GM12878 (cell line): ENCODE data around the gene HTRA2. TPM values are rescaled to one million over a fixed set of nuclear protein-coding genes. Genes with fewer than 3 reads are reported as not detected.

Experiments
- ATAC-seq: fragments of 200-7000 bp; cut with Tn5 transposase; 3 replicates; pipeline ENCODE4 v1.9.1; 2020; ENCODE audit warnings: mild to moderate bottlenecking, moderate library complexity
- BruUV-seq: library from RNA; stranded (reverse); fragments of 400-500 nt; replicated peaks from 2 replicates; lab custom pipeline; 2021; lab: Mats Ljungman, UMichigan
- CTCF ChIA-PET: fragments of 300-600 bp; sonication (Branson Sonifier 250); formaldehyde crosslinking; extraction: SDS; loops from one replicate; lab custom pipeline; 2021; ENCODE audit warnings: inconsistent platforms; lab: Yijun Ruan, JAX
- POLR2A ChIA-PET: fragments of 350-600 bp; formaldehyde crosslinking; extraction: SDS; loops from one replicate; lab custom pipeline; 2021; ENCODE audit warnings: inconsistent platforms; lab: Charles Lee
- RAD21 ChIA-PET: fragments of 300-600 bp; sonication (Branson Sonifier 250); formaldehyde crosslinking; loops from one replicate; lab custom pipeline; 2023; ENCODE audit warnings: antibody characterized with exemption; ENCODE audit not compliant: unreplicated experiment; lab: Charles Lee
- SMC1A ChIA-PET: fragments of 300-600 bp; sonication (Branson Sonifier 250); formaldehyde crosslinking; loops from one replicate; lab custom pipeline; 2023; ENCODE audit not compliant: unreplicated experiment, uncharacterized antibody; lab: Charles Lee
- DNase-seq: peaks from one replicate; pipeline ENCODE4 v3.0.0-alpha.2; 2011; ENCODE audit warnings: low read depth, low spot score
- FAIRE-seq: peaks from 3 replicates; lab custom pipeline; 2011; peaks lifted over from hg19 to GRCh38; lab: Jason Lieb, UNC
- H2AFZ ChIP-seq: 2 replicates; pipeline ENCODE4 v1.6.0; 2011; ENCODE audit warnings: low read depth, low read length, control low read depth; ENCODE audit not compliant: control insufficient read depth
- H3K27ac ChIP-seq: 2 replicates; pipeline ENCODE4 v1.5.1; 2011; ENCODE audit warnings: control low read depth; ENCODE audit not compliant: control insufficient read depth, insufficient read depth
- H3K27me3 ChIP-seq, 2 experiments: replicated peaks in 1 of 2; 2 replicates each; pipeline versions ENCODE4 v1.6.0 to v1.6.1; 2011; ENCODE audit warnings: low read length in 1 of 2; ENCODE audit not compliant: control insufficient read depth in 2 of 2, insufficient read depth in 2 of 2
- H3K36me3 ChIP-seq, 2 experiments: 2 replicates each; pipeline ENCODE4 v1.5.1; 2011; ENCODE audit warnings: low read length in 1 of 2; ENCODE audit not compliant: control insufficient read depth in 2 of 2, insufficient read depth in 2 of 2
- H3K4me1 ChIP-seq: 2 replicates; pipeline ENCODE4 v1.6.1; 2011; ENCODE audit warnings: mild to moderate bottlenecking, low read length, moderate library complexity, mixed read lengths; ENCODE audit not compliant: control insufficient read depth, insufficient read depth
- H3K4me2 ChIP-seq: 2 replicates; pipeline ENCODE4 v1.6.0; 2011; ENCODE audit warnings: control low read depth; ENCODE audit not compliant: control insufficient read depth, insufficient read depth
- H3K4me3 ChIP-seq: fragments of 200-600 bp; sonication (generic); 2 replicates; pipeline ENCODE4 v1.5.1; 2016
- H3K79me2 ChIP-seq: 2 replicates; pipeline ENCODE4 v1.6.0; 2011; ENCODE audit warnings: low read length; ENCODE audit not compliant: control insufficient read depth, insufficient read depth
- H3K9ac ChIP-seq: 2 replicates; pipeline ENCODE4 v1.8.0; 2011; ENCODE audit warnings: low read length, control low read depth, mixed read lengths; ENCODE audit not compliant: control insufficient read depth, insufficient read depth
- H3K9me3 ChIP-seq: replicated peaks from 3 replicates; pipeline ENCODE4 v1.5.1; 2011; ENCODE audit warnings: mild to moderate bottlenecking, low read length; ENCODE audit not compliant: control insufficient read depth, insufficient read depth
- H4K20me1 ChIP-seq: 2 replicates; pipeline ENCODE4 v1.6.0; 2011; ENCODE audit not compliant: control insufficient read depth, insufficient read depth
- BMI1 ChIP-seq: fragments of 450-650 bp; IDR thresholded peaks from 2 replicates; pipeline ENCODE4 v1.6.1; 2016; ENCODE audit warnings: mild to moderate bottlenecking, moderate library complexity, borderline replicate concordance
- E2F4 ChIP-seq: IDR thresholded peaks from 2 replicates; pipeline ENCODE4 v1.6.1; 2012; ENCODE audit warnings: low read depth, low read length, improper control_type of control experiment
- FOS ChIP-seq: IDR thresholded peaks from 3 replicates; pipeline ENCODE4 v1.6.1; 2011; ENCODE audit warnings: borderline replicate concordance; ENCODE audit not compliant: insufficient read length; ENCODE audit errors: extremely low read depth
- HDAC6 ChIP-seq: fragments of 200-600 bp; sonication (generic); IDR thresholded peaks from one replicate; pipeline ENCODE4 v1.8.0; 2017; ENCODE audit warnings: antibody characterized with exemption; ENCODE audit not compliant: unreplicated experiment
- IRF5 ChIP-seq: fragments of 450-650 bp; IDR thresholded peaks from 2 replicates; pipeline ENCODE4 v1.6.1; 2017; ENCODE audit warnings: borderline replicate concordance
- LARP7 ChIP-seq: fragments of 450-650 bp; IDR thresholded peaks from 2 replicates; pipeline ENCODE4 v1.6.1; 2017; ENCODE audit warnings: mild to moderate bottlenecking
- MXI1 ChIP-seq: fragments of 150-350 bp; IDR thresholded peaks from 2 replicates; pipeline ENCODE4 v1.6.1; 2011; ENCODE audit warnings: low read depth, mild to moderate bottlenecking, inconsistent platforms, low read length, improper control_type of control experiment
- PKNOX1 ChIP-seq: fragments of 450-650 bp; IDR thresholded peaks from 2 replicates; pipeline ENCODE4 v1.6.1; 2016; ENCODE audit warnings: mild to moderate bottlenecking
- RAD21 ChIP-seq: IDR thresholded peaks from 2 replicates; pipeline ENCODE4 v1.6.1; 2011; ENCODE audit warnings: mild to moderate bottlenecking, low read depth, low read length, moderate library complexity; ENCODE audit not compliant: insufficient read depth
- SKIL ChIP-seq: fragments of 450-650 bp; IDR thresholded peaks from 2 replicates; pipeline ENCODE4 v1.6.1; 2017; ENCODE audit warnings: mild to moderate bottlenecking, low read depth, inconsistent platforms; ENCODE audit not compliant: poor library complexity, severe bottlenecking
- USF1 ChIP-seq: IDR thresholded peaks from 2 replicates; pipeline ENCODE4 v1.6.1; 2011; ENCODE audit warnings: borderline replicate concordance, low read depth, mild to moderate bottlenecking, moderate library complexity, mixed read lengths, low read length; ENCODE audit not compliant: insufficient read depth; ENCODE audit errors: extremely low read length
- ZBTB4 ChIP-seq: fragments of 450-650 bp; formaldehyde crosslinking; IDR thresholded peaks from 2 replicates; pipeline ENCODE4 v1.4.0; 2022; ENCODE audit warnings: mild to moderate bottlenecking, moderate library complexity
- WGBS: methylation state at CpG from one replicate; pipeline ENCODE4 v1.1.6; 2016; ENCODE audit warnings: low lambda C conversion rate; ENCODE audit not compliant: insufficient replicate concordance, insufficient coverage; ENCODE audit errors: missing lambda C conversion rate; 5-methylcytosine and 5-hydroxymethylcytosine counted together
- in situ Hi-C: fragments of 300-500 bp; cut with MboI; formaldehyde crosslinking; loops from 9 replicates; pipeline ENCODE4 v1.14.3; 2018; ENCODE audit warnings: mixed read lengths
- intact Hi-C: fragments of 100-400 bp; cut with micrococcal nuclease; formaldehyde crosslinking; loops from one replicate; pipeline ENCODE4 v1.14.2; 2022; ENCODE audit not compliant: unreplicated experiment
- polyA plus RNA-seq, 11 experiments: library from polyadenylated mRNA; depleted of rRNA in 4 of 11; unstranded in 6 of 11; stranded (reverse) in 5 of 11; fragments of >200 nt; fragmentation: Nextera tagmentation in 4 of 11; fragmentation: Illumina TruSeq in 1 of 11; extraction: Ambion mirVana in 4 of 11; extraction: Trizol in 1 of 11; gene quantifications; 1 replicate in 1 of 11; 2 replicates in 10 of 11; pipeline versions ENCODE4 v1.2.1 to v1.2.3, GENCODE V29; 2011 to 2016; ENCODE audit warnings: inconsistent platforms in 2 of 11, missing spikeins in 2 of 11, low read depth in 1 of 11
- total RNA-seq, 4 experiments: library from RNA; depleted of rRNA in 3 of 4; stranded (reverse); fragments of >200 nt in 3 of 4; fragmentation: Illumina TruSeq in 1 of 4; extraction: Trizol in 1 of 4; gene quantifications; 2 replicates each; pipeline versions ENCODE4 v1.2.1 to v1.2.3, GENCODE V29; 2013 to 2021

The HTRA2 gene
- total and polyA plus RNA-seq, 10 of the 15 experiments (the other 5 are each of a cell fraction or from before 2014, with no cell fraction given) = 42.3 to 73.9 (median 54.6) TPM

GRCh38 chr2:74540291-74540690, 10.6 kb downstream of the HTRA2 start:
- TF ChIP-seq IRF5 (no peak), FOS (no peak), PKNOX1 (no peak), BMI1 (no peak), RAD21 (no peak), ZBTB4 (CRISPR knock-in tag) (no peak), SKIL (no peak), E2F4 (no peak), MXI1 (no peak), LARP7 (no peak), HDAC6 (no peak), USF1 (no peak)
- TF ChIP-seq, all 136 proteins: peak for 0
- POLR2A ChIA-PET = interaction anchor here (0.6 to 2.5 kb wide), 4 partner anchors 10 to 27 kb away, joined by 3 to 19 read pairs (median 7); partner anchors contain the start of genes AUP1 and HTRA2
- Histone ChIP-seq H3K27ac (no peak overlapping the region), H3K4me2 (no peak overlapping the region), H3K9me3 (no peaks in the 10 kb centered on the region), H3K79me2 (peaks cover under 1% of the 10 kb centered on the region; the same call in 1 of the 2 replicates), H2AFZ (no peak overlapping the region), H3K4me3 (no peak overlapping the region), H3K4me1 (peaks cover 15% of the 10 kb centered on the region), H3K36me3 (no peaks in the 10 kb centered on the region; a peak in 3 of 4 replicates), H3K27me3 (no peaks in the 10 kb centered on the region), H3K9ac (no peak overlapping the region), H4K20me1 (no peaks in the 10 kb centered on the region)
- CTCF ChIA-PET = interaction anchor here (1.3 to 14.3 kb wide), 5 partner anchors 10 to 49 kb away, joined by 3 to 96 read pairs (median 9); partner anchors contain the start of genes AUP1, DQX1 and HTRA2
- intact Hi-C loops (no loop called here), in situ Hi-C loops (no loop called here)
- DNase-seq (no peak), FAIRE-seq (no peak), ATAC-seq (no peak)
- no TSS peak for BruUV-seq
- RAD21 ChIA-PET = interaction anchor here (1.9 to 3.8 kb wide), 2 partner anchors 27 to 45 kb away, joined by 7 to 30 read pairs; no protein-coding TSS in a partner anchor
- WGBS = 98% methylated on average over 5 of the region's 5 CpGs
- SMC1A ChIA-PET = interaction anchor here (0.9 to 4.0 kb wide), 5 partner anchors 10 to 45 kb away, joined by 3 to 40 read pairs (median 13); partner anchors contain the start of genes AUP1 and HTRA2
